HG03575 (cell line): Measurements from ENCODE around the gene HTT.
"Not testable (repeated sequence)": the region's sequence is repeated elsewhere in the genome, so short reads cannot be mapped to it uniquely, and the experiment has no call there.

Experiments
- ATAC-seq: cut with Tn5 transposase; IDR thresholded peaks from one replicate; pipeline ENCODE4 v1.9.1; 2021; ENCODE audit not compliant: unreplicated experiment, insufficient number of reproducible peaks, low FRiP score; ENCODE audit errors: extremely low read depth

HTT gene

DNA sequence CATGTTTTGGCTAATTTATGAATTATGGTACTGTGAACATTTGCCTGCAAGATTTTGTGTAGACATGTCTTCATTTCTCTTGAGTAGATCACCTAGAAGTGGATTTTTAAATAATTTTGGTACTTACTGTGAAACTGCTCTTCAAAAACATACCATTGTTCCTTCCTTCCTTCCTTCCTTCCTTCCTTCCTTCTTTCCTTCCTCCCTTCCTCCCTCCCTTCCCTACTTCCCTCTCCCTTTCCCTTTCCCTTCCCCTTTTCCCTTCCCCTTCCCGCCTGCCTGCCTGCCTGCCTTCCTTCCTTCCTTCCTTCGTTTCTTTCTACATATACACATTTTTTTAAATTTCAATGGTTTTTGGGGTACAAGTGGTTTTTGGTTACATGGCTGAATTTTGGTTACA is 63.4 kb downstream of the HTT start:
- no peak for ATAC-seq

DNA sequence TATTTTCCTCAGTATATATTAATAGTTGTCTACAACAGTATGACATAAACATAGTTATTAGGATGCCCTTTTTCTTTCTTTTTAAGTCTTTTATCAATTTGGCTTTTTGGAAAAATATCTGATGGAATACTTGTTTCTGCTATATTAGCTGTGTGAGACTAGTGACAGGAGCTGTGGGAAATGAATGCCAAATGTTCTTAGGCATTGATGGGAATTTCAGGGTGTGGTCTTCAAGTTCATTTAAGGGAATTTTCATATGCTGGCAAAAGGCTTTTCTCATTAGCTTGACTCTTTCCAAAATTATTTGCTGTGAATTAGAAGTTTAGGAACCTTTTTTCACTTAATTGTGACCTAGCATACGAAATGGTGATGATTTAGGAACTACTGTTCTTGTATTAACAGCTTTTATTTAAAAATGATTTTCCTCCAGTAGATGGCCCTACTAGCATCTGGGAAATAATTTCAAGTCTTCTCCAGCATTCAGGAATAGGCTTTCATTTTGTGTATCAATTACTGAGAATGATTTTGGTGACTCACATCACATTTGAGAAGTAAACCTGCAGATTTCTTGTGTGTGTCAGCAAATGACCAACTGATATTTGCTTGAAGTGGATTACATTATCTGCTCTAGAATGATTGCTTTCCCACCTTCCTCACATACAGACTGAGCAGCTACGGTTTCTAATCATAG is 70.9 kb downstream of the HTT start:
- no peak for ATAC-seq

GRCh38 chr4:3148926-3149325 is 74.4 kb downstream of the HTT start:
- ATAC-seq = no peak

DNA sequence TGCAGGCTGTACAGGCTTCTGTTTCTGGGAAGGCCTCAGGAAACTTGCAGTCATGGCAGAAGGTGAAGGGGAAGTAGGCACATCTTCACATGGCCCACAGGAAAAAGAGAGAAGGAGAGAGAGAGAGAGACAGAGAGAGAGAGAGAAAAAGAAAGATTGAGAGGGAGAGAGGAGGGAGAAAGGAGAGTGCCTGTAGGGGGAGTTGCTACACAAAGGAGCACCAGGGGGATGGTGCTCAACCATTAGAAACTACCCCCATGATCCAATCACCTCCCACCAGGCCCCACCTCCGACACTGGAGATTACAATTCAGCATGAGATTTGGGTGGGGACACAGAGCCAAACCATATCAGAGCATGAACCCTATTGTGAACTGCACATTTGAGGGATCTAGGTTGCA is 76.8 kb downstream of the HTT start:
- ATAC-seq = not testable (repeated sequence)

GRCh38 chr4:3157366-3157765 is 82.9 kb downstream of the HTT start:
- no peak for ATAC-seq

GRCh38 chr4:3158841-3159240 is 84.4 kb downstream of the HTT start:
- ATAC-seq = no peak

DNA sequence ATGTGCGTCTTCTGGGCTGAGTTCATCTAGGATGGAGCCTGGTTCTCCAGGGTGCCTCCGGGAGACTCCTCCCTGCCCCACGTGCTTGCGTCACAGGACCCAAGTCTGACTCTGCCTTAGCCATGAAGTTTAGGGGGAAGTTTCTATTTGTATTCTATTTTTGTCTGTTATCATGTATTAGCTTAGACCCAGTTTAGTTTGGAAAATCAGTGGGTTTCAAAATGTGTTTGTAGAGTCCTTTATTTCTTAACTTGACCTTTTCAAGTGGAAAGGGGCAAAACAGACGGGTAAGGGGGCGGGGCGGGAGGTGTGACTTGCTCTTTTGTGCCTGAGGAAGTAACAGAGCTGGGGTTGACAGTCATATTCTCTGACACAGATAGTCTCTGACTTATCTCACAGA is 86.0 kb downstream of the HTT start:
- no peak for ATAC-seq

DNA sequence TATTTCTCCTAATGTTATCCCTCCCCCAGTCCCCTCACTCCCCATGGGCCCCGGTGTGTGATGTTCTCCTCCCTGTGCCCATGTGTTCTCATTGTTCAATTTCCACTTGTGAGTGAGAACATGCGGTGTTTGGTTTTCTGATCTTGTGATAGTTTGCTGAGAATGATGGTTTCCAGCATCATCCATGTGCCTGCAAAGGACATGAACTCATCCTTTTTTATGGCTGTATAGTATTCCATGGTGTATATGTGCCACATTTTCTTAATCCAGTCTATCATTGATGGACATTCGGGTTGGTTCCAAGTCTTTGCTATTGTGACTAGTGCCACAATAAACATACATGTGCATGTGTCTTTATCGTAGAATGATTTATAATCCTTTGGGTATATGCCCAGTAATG is 86.6 kb downstream of the HTT start:
- ATAC-seq = not testable (repeated sequence)

GRCh38 chr4:3166434-3166833 is 92.0 kb downstream of the HTT start:
- not testable (repeated sequence) for ATAC-seq

DNA sequence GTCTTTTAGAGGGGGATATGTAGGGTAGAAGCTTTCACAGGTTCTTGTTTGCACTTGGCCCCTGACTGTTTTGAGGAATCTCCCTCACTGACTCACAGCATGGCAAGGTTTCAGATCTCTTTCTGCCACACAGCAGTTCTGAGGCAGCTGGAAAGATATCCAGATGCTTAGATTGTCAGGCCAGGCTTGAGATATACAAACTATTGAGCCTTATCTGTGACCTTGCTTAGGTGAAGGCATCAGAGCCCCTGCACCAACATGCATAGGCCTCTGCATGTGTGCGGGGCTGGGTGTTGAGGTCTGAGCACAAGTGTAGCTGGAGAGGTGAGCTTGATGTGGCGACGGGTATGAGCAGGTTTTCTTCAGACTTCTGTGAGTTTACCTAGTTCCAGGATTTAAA is 93.5 kb downstream of the HTT start:
- no peak for ATAC-seq

DNA sequence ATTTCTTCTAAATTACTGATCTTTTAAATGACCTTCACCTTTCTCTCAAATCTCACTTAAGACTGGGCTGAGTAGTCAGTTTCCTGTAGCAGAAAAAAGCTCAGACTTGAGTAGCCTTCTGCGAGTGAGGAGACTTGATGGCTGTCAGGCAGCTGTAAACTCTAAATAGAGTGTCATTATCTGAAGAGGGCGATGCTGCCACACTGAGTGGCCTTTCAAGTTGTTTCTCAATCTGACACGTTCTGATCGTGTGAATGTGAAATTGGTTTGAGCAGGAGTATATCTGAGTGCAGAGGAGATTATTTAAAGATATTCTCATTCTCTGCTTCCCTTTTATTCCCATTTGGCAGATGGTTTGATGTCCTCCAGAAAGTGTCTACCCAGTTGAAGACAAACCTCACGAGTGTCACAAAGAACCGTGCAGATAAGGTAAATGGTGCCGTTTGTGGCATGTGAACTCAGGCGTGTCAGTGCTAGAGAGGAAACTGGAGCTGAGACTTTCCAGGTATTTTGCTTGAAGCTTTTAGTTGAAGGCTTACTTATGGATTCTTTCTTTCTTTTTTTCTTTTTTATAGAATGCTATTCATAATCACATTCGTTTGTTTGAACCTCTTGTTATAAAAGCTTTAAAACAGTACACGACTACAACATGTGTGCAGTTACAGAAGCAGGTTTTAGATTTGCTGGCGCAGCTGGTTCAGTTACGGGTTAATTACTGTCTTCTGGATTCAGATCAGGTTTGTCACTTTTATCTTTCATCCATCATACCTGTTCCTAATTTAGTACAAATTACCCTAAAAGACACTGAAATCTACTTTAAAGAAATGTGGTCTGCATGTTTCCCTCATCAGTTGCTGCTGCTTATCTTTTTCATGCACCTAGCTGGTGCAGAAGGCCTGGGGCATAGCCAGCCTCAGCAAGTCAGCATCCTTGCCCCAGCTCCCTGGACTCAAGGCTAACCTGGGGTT is 100.2 kb downstream of the HTT start:
- no peak for ATAC-seq

- no peak for ATAC-seq
Measured at GRCh38 chr4:3176367-3177229, 102.1 kb downstream of the HTT start.

- ATAC-seq = no peak
Measured at GRCh38 chr4:3177426-3177825, 102.9 kb downstream of the HTT start.

GRCh38 chr4:3177905-3178304 is 103.4 kb downstream of the HTT start:
- ATAC-seq = no peak

- no peak for ATAC-seq
Measured at GRCh38 chr4:3178351-3178750, 103.9 kb downstream of the HTT start.

GRCh38 chr4:3179126-3179706 is 104.7 kb downstream of the HTT start:
- ATAC-seq = no peak

DNA sequence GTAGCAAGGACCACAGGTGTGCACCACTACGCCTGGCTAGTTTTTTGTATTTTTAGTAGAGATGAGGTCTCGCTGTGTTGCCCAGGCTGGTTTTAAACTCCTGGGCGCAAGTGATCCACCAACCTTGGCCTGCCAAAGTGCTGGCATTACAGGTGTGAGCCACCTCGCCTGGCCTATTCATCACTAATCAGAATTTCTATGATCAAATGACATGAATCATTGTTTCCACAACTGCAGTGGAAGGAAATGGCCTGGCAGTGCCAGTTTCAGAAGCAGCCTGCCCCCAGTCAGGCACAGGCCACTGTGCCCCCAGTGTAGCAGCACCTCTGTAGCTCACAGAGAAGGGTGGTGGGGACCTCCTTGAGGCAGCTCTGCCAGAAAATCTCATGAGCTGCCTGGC is 108.5 kb downstream of the HTT start:
- no peak for ATAC-seq

GRCh38 chr4:3184725-3185124 is 110.2 kb downstream of the HTT start:
- no peak for ATAC-seq

GRCh38 chr4:3186609-3187008 is 112.1 kb downstream of the HTT start:
- ATAC-seq = no peak
